Measurements from ENCODE around the gene VWC2L. TPM values are rescaled to one million over a fixed set of nuclear protein-coding genes. Genes with fewer than 3 reads are reported as not detected.

Gene VWC2L
- total RNA-seq, 1 donor from 2014 or later = not detected

- DNase-seq (ENCODE audit: low spot score) = no peak
Observed at GRCh38 chr2:214533541-214533940, 122.7 kb downstream of the VWC2L start.

DNA sequence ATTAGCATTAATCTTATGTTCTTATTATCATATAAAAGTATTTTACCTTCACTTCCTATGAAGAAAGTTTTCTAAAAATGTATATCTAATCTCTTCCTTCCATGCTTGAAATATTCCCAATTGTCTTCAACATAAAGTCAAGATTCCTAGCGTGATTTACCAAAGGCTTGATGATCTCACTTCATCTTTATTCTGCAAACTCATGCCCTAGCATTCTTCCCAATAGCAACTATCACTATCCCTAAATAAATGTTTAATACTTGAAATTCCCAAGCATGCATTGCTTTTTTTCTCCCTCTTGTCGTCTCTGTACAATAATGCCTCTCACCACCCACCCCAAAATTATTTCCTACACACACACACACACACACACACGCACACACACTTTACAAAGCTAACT is 125.8 kb downstream of the VWC2L start:
- DNase-seq (ENCODE audit: low spot score) = no peak

DNA sequence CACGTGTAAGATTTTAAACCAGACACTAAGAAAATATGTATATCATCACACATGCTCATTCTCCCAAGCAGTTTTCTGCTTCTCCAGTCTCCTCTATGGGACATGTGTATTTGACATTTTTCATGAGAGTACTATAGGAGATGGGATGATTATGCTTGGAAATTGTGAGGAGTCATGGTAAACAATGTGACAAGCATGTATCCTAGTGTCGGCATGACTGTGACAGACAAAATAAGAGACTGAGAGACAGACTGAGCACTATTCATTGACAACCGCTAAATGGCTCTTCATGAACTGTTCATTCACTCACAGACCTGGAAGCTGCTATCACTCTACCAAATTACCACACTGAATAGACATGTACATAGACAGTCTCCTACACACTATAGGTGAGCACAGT is 127.1 kb downstream of the VWC2L start:
- no peak for DNase-seq (ENCODE audit: low spot score)

DNA sequence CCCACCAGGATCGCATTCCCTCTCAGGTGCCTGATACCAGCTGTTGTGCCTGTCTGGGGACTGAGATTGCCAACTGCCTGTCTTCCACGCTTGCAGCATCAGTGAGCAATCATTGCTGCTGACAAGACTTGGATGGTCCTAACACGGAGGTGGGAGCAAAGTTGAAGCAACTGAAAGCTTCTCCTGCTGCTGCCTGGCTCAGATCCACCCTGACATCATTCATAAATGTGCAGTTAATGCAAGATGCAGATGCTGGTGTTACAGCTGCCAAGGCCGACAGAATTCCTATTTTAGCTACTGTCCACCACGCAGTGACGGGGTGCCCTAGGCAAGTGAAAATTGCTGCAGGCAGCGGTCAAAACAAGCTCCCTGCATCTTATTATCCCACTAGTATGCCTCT is 131.4 kb downstream of the VWC2L start:
- DNase-seq (ENCODE audit: low spot score) = no peak

DNA sequence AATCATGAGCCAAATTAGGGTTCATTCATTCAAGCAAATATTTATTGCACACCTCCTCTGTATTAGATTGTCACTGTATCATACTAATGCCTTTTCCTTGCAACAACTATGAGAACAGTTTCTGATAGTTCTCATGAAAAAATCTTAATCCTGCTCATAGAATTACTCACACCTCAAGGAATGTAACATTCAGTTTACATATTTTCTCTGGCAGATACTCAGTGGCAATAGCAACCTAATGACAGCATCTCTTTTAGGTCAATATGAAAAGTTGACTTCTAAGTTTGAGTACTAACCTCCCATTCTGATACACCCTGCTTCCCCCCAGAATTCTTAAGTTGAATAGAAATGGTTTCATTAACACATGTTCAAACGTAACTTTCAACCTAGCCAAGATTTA is 132.0 kb downstream of the VWC2L start:
- DNase-seq (ENCODE audit: low spot score) = no peak

DNA sequence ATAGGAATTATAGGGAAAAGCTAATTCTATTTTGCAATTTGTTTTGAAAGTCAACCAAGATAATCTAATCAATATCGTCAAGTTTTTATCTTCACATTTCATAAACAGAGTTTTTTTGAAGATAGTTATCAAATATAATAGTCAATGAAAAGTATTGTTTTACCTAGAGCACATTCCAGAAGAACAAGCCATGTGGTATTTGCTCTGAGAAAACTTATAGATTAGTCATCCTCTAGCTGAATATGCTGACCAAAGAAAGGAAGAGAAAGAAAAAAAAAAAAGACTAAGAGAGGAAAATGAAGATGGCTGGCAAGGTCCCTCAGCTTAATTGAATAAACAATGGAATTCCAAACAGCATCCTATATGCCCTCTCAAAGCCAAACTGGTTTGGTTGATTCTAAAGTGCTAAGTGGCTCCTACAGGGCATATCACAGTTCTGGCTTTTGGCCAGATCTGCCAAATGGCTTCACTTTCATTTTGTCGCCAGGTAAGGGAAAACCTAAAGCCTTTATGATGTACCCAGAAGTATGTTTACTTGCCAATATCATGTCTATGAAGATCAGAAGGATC is 132.6 kb downstream of the VWC2L start:
- no peak for DNase-seq (ENCODE audit: low spot score)

DNA sequence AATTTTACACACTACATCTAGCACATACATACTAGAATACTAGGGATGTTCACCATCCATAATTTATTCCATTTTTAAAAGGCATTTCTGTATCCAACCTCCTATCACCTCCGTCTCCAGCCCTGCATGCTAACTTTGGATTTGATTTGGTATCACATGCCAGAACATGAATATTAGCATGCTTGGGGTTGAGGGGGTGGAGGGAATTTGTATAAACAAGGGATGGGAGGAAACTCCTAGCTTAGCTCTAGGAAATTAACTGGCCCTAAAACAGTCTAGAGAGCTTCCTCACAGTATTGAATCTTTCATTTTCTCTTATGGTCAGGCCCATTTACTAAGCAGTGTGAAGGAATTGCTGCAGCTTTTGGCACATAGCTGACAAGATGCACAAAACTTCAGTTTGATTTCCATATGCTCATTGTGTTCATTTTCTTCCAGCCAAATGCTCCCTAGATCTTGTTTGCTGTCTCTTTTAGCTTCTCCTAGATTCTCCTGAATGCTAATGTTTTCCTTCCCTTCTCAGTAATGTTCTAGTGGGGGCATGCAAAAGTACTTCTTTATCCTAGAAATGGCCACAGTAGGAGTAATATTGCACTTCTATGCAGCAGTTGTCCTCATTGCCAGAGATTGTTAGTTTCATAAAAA is 135.2 kb downstream of the VWC2L start:
- DNase-seq (ENCODE audit: low spot score) = no peak

- no peak for DNase-seq (ENCODE audit: low spot score)
Observed at GRCh38 chr2:214547931-214548330, 137.1 kb downstream of the VWC2L start.

GRCh38 chr2:214549946-214550345 is 139.1 kb downstream of the VWC2L start:
- no peak for DNase-seq (ENCODE audit: low spot score)

- no peak for DNase-seq (ENCODE audit: low spot score)
Observed at GRCh38 chr2:214550786-214551185, 139.9 kb downstream of the VWC2L start.

- no peak for DNase-seq (ENCODE audit: low spot score)
Observed at GRCh38 chr2:214557884-214558283, 147.0 kb downstream of the VWC2L start.

- no peak for DNase-seq (ENCODE audit: low spot score)
Observed at GRCh38 chr2:214558341-214558740, 147.5 kb downstream of the VWC2L start.

- no peak for DNase-seq (ENCODE audit: low spot score)
Observed at GRCh38 chr2:214560176-214560575, 149.3 kb downstream of the VWC2L start.

- DNase-seq (ENCODE audit: low spot score) = no peak
Observed at GRCh38 chr2:214560618-214561190, 149.8 kb downstream of the VWC2L start.

- DNase-seq (ENCODE audit: low spot score) = no peak
Observed at GRCh38 chr2:214565246-214565645, 154.4 kb downstream of the VWC2L start.

GRCh38 chr2:214566457-214566856 is 155.6 kb downstream of the VWC2L start:
- DNase-seq (ENCODE audit: low spot score) = no peak

- DNase-seq (ENCODE audit: low spot score) = no peak
Observed at GRCh38 chr2:214569419-214570035, 158.7 kb downstream of the VWC2L start.

- DNase-seq (ENCODE audit: low spot score) = no peak
Observed at GRCh38 chr2:214574084-214574781, 163.4 kb downstream of the VWC2L start.

DNA sequence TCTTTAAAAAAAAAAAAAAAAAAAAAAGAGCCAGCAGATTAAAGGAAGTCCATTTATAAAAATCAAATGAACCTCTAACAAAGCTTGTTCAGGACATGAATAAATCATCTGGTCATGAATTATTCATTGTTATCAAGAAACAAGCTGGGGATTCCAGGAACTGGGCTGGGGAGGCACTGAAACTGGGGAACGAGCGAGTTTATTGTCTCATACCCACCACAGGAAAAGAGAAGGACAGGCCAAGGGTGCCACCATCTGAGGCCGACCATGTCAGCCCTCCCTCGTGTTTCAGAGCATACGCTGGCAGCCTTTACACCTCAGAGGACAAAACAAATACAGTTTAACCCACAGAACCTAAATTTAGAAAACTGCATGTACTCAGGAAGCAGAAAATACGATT is 164.2 kb downstream of the VWC2L start:
- DNase-seq (ENCODE audit: low spot score) = no peak

GRCh38 chr2:214575465-214575864 is 164.6 kb downstream of the VWC2L start:
- no peak for DNase-seq (ENCODE audit: low spot score)

DNA sequence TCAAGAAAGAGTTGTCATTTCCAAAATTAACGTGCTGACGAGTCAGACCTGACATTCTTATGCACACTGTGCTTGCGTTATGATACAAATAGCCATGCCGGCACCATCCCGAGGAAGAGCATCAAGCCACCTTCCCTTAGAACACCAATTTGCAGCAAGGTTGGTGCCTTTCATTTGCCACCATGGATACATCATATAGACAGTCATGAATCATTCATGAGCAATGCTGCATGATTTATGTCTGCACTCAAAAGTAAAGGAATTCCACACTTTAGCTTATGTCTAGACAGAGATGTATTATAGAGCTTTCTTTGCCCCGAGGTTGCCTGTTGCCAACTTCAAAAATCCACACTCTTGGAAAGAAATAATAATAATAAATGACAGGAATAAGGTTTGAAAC is 166.9 kb downstream of the VWC2L start:
- DNase-seq (ENCODE audit: low spot score) = no peak

GRCh38 chr2:214578442-214578841 is 167.6 kb downstream of the VWC2L start:
- DNase-seq (ENCODE audit: low spot score) = no peak

All from mesenteric fat pad (tissue), 1 donor.